ENCODE results near the gene THSD4.

GRCh38 chr15:71752128-71752527, 636.9 kb downstream of the THSD4 start:
- no peak for TF ChIP-seq EZH2 (IDR thresholded peaks at IDR 0.05; ENCODE audit: low read length, missing control alignments)
- TF ChIP-seq CTCF (conservative IDR thresholded peaks at IDR 0.05 in 1 of 2, IDR thresholded peaks at IDR 0.05 in 1 of 2; ENCODE audit: low read depth in 1 of 2, low read length in 2 of 2) = no peak

Measured in fibroblast of lung (primary cell).